Mesendoderm (in vitro differentiated cells): ENCODE measurements around the gene IGFBP4.
A peak's percentile ranks its signal among the peaks of the same experiment; 100 is the strongest.

Source experiments
- DNase-seq: peaks from one replicate; pipeline ENCODE4 v3.0.0; 2013
- H2AK5ac ChIP-seq: 2 replicates; pipeline ENCODE4 v1.6.1; 2013; ENCODE audit warnings: low read length, inconsistent platforms
- H2BK120ac ChIP-seq: 2 replicates; pipeline ENCODE4 v1.6.1; 2013; ENCODE audit warnings: low read depth, mild to moderate bottlenecking, low read length, moderate library complexity, mixed read lengths
- H2BK15ac ChIP-seq: replicated peaks from 2 replicates; pipeline ENCODE4 v1.6.1; 2013; ENCODE audit warnings: low read depth, mild to moderate bottlenecking, moderate library complexity
- H2BK5ac ChIP-seq: 2 replicates; pipeline ENCODE4 v1.6.1; 2013; ENCODE audit warnings: low read length, inconsistent platforms
- H3K18ac ChIP-seq: 2 replicates; pipeline ENCODE4 v1.6.1; 2013; ENCODE audit warnings: mild to moderate bottlenecking, low read length, mixed read lengths
- H3K23ac ChIP-seq: one replicate; pipeline ENCODE4 v1.6.1; 2013; ENCODE audit warnings: low read length
- H3K27ac ChIP-seq: 2 replicates; pipeline ENCODE4 v1.5.1; 2013; ENCODE audit warnings: low read depth, mild to moderate bottlenecking, inconsistent platforms, low read length, moderate library complexity
- H3K27me3 ChIP-seq: 2 replicates; pipeline ENCODE4 v1.6.1; 2013; ENCODE audit warnings: low read length, control low read depth, mild to moderate bottlenecking, inconsistent platforms; ENCODE audit not compliant: insufficient read depth, poor library complexity
- H3K36me3 ChIP-seq: 2 replicates; pipeline ENCODE4 v1.6.1; 2013; ENCODE audit warnings: low read length, inconsistent platforms; ENCODE audit not compliant: control insufficient read depth, insufficient read depth
- H3K4ac ChIP-seq: one replicate; pipeline ENCODE4 v1.6.1; 2013; ENCODE audit warnings: low read depth, mild to moderate bottlenecking, low read length, moderate library complexity
- H3K4me1 ChIP-seq: 2 replicates; pipeline ENCODE4 v1.6.1; 2013; ENCODE audit warnings: low read depth, low read length, inconsistent platforms; ENCODE audit not compliant: control insufficient read depth
- H3K4me2 ChIP-seq: 2 replicates; pipeline ENCODE4 v1.6.1; 2013; ENCODE audit warnings: low read length
- H3K4me3 ChIP-seq: 2 replicates; pipeline ENCODE4 v1.5.1; 2013; ENCODE audit warnings: mild to moderate bottlenecking, low read length
- H3K56ac ChIP-seq: one replicate; pipeline ENCODE4 v1.6.1; 2013; ENCODE audit warnings: low read length
- H3K79me1 ChIP-seq: 2 replicates; pipeline ENCODE4 v1.6.1; 2013; ENCODE audit warnings: low read length, inconsistent platforms
- H3K79me2 ChIP-seq: 2 replicates; pipeline ENCODE4 v1.6.1; 2013; ENCODE audit warnings: mild to moderate bottlenecking, low read length; ENCODE audit not compliant: control insufficient read depth, insufficient read depth
- H3K9ac ChIP-seq: 2 replicates; pipeline ENCODE4 v1.6.1; 2013; ENCODE audit warnings: low read length, inconsistent platforms
- H4K5ac ChIP-seq: one replicate; pipeline ENCODE4 v1.6.1; 2013; ENCODE audit warnings: low read length
- H4K8ac ChIP-seq: one replicate; pipeline ENCODE4 v1.6.1; 2013; ENCODE audit warnings: low read depth, mild to moderate bottlenecking, control low read depth, low read length, moderate library complexity
- WGBS: extraction: QIAGEN DNeasy Blood & Tissue Kit; methylation state at CpG from one replicate; pipeline ENCODE4 v1.1.7; 2013; ENCODE audit warnings: low lambda C conversion rate, missing lambda C conversion rate; ENCODE audit not compliant: insufficient coverage; ENCODE audit errors: extremely low coverage; 5-methylcytosine and 5-hydroxymethylcytosine counted together

IGFBP4 gene

GRCh38 chr17:40487371-40488020 lies 44.2 kb downstream of the IGFBP4 start:
- H4K5ac ChIP-seq = no peak overlapping the region
- H3K9ac ChIP-seq = no peak overlapping the region
- H3K56ac ChIP-seq = peak overlapping the region; percentile 26
- H3K79me2 ChIP-seq = no peaks in the 10 kb centered on the region
- H2AK5ac ChIP-seq = no peak overlapping the region
- no peak for DNase-seq
- no CpG with 5 or more reads among the region's 7 CpGs for WGBS
- H2BK5ac ChIP-seq = no peak overlapping the region
- H3K4me1 ChIP-seq = peaks cover 35% of the 10 kb centered on the region
- no peak overlapping the region for H3K4ac ChIP-seq
- H2BK15ac ChIP-seq = no peak overlapping the region
- H3K27ac ChIP-seq = no peak overlapping the region
- no peaks in the 10 kb centered on the region for H3K36me3 ChIP-seq
- no peaks in the 10 kb centered on the region for H3K27me3 ChIP-seq
- H2BK120ac ChIP-seq = no peak overlapping the region
- no peak overlapping the region for H4K8ac ChIP-seq
- H3K4me2 ChIP-seq = no peak overlapping the region
- no peaks in the 10 kb centered on the region for H3K79me1 ChIP-seq
- H3K4me3 ChIP-seq = no peak overlapping the region
- no peak overlapping the region for H3K23ac ChIP-seq
- no peak overlapping the region for H3K18ac ChIP-seq

GRCh38 chr17:40490289-40490853 lies 47.1 kb downstream of the IGFBP4 start:
- Histone ChIP-seq H3K4me2 (no peak overlapping the region), H2BK5ac (peak overlapping the region; percentile 93), H3K56ac (peak overlapping the region; percentile 78), H4K5ac (peak overlapping the region; percentile 62), H3K27me3 (no peaks in the 10 kb centered on the region), H3K27ac (peak overlapping the region; percentile 76), H3K36me3 (no peaks in the 10 kb centered on the region), H3K4me3 (no peak overlapping the region), H2BK120ac (peak overlapping the region; percentile 15), H3K23ac (peak overlapping the region; percentile 90), H3K18ac (peak overlapping the region; percentile 45), H3K79me2 (no peaks in the 10 kb centered on the region), H3K4ac (peak overlapping the region; percentile 71), H2BK15ac (no peak overlapping the region), H3K4me1 (peaks cover 19% of the 10 kb centered on the region), H3K9ac (peak overlapping the region; percentile 57), H2AK5ac (peak overlapping the region; percentile 99), H3K79me1 (no peaks in the 10 kb centered on the region), H4K8ac (no peak overlapping the region)
- DNase-seq = peak; percentile 88
- no CpG with 5 or more reads among the region's 5 CpGs for WGBS

GRCh38 chr17:40490982-40491381 lies 47.7 kb downstream of the IGFBP4 start:
- Histone ChIP-seq H3K79me2 (no peaks in the 10 kb centered on the region), H3K18ac (peak overlapping the region; percentile 33), H3K27me3 (no peaks in the 10 kb centered on the region), H3K9ac (peak overlapping the region; percentile 31), H3K4ac (peak overlapping the region; percentile 71), H2BK5ac (peak overlapping the region; percentile 17), H3K27ac (peak overlapping the region; percentile 41), H2BK120ac (peak overlapping the region; percentile 15), H3K4me2 (no peak overlapping the region), H3K4me3 (no peak overlapping the region), H3K36me3 (no peaks in the 10 kb centered on the region), H4K5ac (no peak overlapping the region), H2BK15ac (no peak overlapping the region), H3K56ac (peak overlapping the region; percentile 78), H4K8ac (no peak overlapping the region), H3K23ac (no peak overlapping the region), H3K4me1 (peaks cover 19% of the 10 kb centered on the region), H2AK5ac (peak overlapping the region; percentile 53), H3K79me1 (no peaks in the 10 kb centered on the region)
- no peak for DNase-seq
- no CpG with 5 or more reads among the region's 2 CpGs for WGBS

- Histone ChIP-seq H3K23ac (no peak overlapping the region), H3K4ac (no peak overlapping the region), H2BK120ac (no peak overlapping the region), H3K36me3 (no peaks in the 10 kb centered on the region), H3K18ac (peak overlapping the region; percentile 13), H2BK5ac (no peak overlapping the region), H3K4me2 (no peak overlapping the region), H3K56ac (peak overlapping the region; percentile 78), H3K79me2 (no peaks in the 10 kb centered on the region), H3K4me3 (no peak overlapping the region), H3K27ac (no peak overlapping the region), H2AK5ac (peak overlapping the region; percentile 20), H4K8ac (no peak overlapping the region), H3K27me3 (no peaks in the 10 kb centered on the region), H4K5ac (no peak overlapping the region), H2BK15ac (no peak overlapping the region), H3K4me1 (peaks cover 19% of the 10 kb centered on the region), H3K9ac (no peak overlapping the region), H3K79me1 (no peaks in the 10 kb centered on the region)
- peak; percentile 31 for DNase-seq
- no CpG with 5 or more reads among the region's 7 CpGs for WGBS
Measured at GRCh38 chr17:40491486-40491885, 48.2 kb downstream of the IGFBP4 start.

- Histone ChIP-seq H2BK120ac (no peak overlapping the region), H2BK15ac (no peak overlapping the region), H3K4ac (no peak overlapping the region), H3K27me3 (no peaks in the 10 kb centered on the region), H3K79me2 (no peaks in the 10 kb centered on the region), H3K9ac (no peak overlapping the region), H3K4me1 (peaks cover 22% of the 10 kb centered on the region), H2AK5ac (no peak overlapping the region), H3K23ac (no peak overlapping the region), H3K79me1 (peaks cover 1% of the 10 kb centered on the region), H3K4me3 (no peak overlapping the region), H3K56ac (peak overlapping the region; percentile 35), H3K4me2 (no peak overlapping the region), H2BK5ac (no peak overlapping the region), H3K36me3 (no peaks in the 10 kb centered on the region), H4K8ac (no peak overlapping the region), H4K5ac (no peak overlapping the region), H3K27ac (no peak overlapping the region), H3K18ac (no peak overlapping the region)
- no CpG with 5 or more reads among the region's 4 CpGs for WGBS
- DNase-seq = no peak
Measured at GRCh38 chr17:40493697-40494096, 50.4 kb downstream of the IGFBP4 start.
